Measurements from ENCODE around the gene MTMR11.
A peak's percentile ranks its signal among the peaks of the same experiment; 100 is the strongest.
"Not testable (repeated sequence)": the region's sequence is repeated elsewhere in the genome, so short reads cannot be mapped to it uniquely, and the experiment has no call there.

MTMR11 gene

GRCh38 chr1:149962736-149963135, 26.1 kb upstream of the MTMR11 start:
- Histone ChIP-seq H3K4me3 (ENCODE audit: low read length) (no peak overlapping the region), H3K4me1 (ENCODE audit: insufficient read depth, low read length) (no peaks in the 10 kb centered on the region), H3K36me3 (ENCODE audit: insufficient read depth, low read length) (peaks cover 86% of the 10 kb centered on the region), H3K27ac (ENCODE audit: low read depth, low read length) (no peak overlapping the region), H3K27me3 (ENCODE audit: insufficient read depth, low read length) (no peaks in the 10 kb centered on the region), H3K9ac (ENCODE audit: low read depth, low read length) (no peak overlapping the region), H3K9me3 (ENCODE audit: insufficient read depth, low read depth, low read length) (peaks cover 19% of the 10 kb centered on the region)
- 94% methylated on average over 2 of the region's 2 CpGs for WGBS

GRCh38 chr1:149962039-149962647, 25.5 kb upstream of the MTMR11 start:
- WGBS = 52% methylated on average over 2 of the region's 3 CpGs
- peaks cover 85% of the 10 kb centered on the region for H3K36me3 ChIP-seq (ENCODE audit: insufficient read depth, low read length)
- H3K27ac ChIP-seq (ENCODE audit: low read depth, low read length) = no peak overlapping the region
- no peak overlapping the region for H3K4me3 ChIP-seq (ENCODE audit: low read length)
- H3K27me3 ChIP-seq (ENCODE audit: insufficient read depth, low read length) = no peaks in the 10 kb centered on the region
- no peaks in the 10 kb centered on the region for H3K4me1 ChIP-seq (ENCODE audit: insufficient read depth, low read length)
- peaks cover 20% of the 10 kb centered on the region for H3K9me3 ChIP-seq (ENCODE audit: insufficient read depth, low read depth, low read length)
- no peak overlapping the region for H3K9ac ChIP-seq (ENCODE audit: low read depth, low read length)

GRCh38 chr1:149957548-149957947, 20.9 kb upstream of the MTMR11 start:
- not testable (repeated sequence) for H3K27ac ChIP-seq (ENCODE audit: low read depth, low read length); H3K27me3 ChIP-seq (ENCODE audit: insufficient read depth, low read length); H3K4me3 ChIP-seq (ENCODE audit: low read length); H3K4me1 ChIP-seq (ENCODE audit: insufficient read depth, low read length); H3K9ac ChIP-seq (ENCODE audit: low read depth, low read length)
- H3K9me3 ChIP-seq (ENCODE audit: insufficient read depth, low read depth, low read length) = peaks cover 20% of the 10 kb centered on the region
- H3K36me3 ChIP-seq (ENCODE audit: insufficient read depth, low read length) = peaks cover 43% of the 10 kb centered on the region
- WGBS = 94% methylated on average over 14 of the region's 14 CpGs

- peak overlapping the region; percentile 23; the same call in 1 of the 2 replicates for H3K27ac ChIP-seq (ENCODE audit: low read depth, low read length)
- peaks cover 46% of the 10 kb centered on the region for H3K36me3 ChIP-seq (ENCODE audit: insufficient read depth, low read length)
- no peaks in the 10 kb centered on the region; the same call in 1 of the 2 replicates for H3K4me1 ChIP-seq (ENCODE audit: insufficient read depth, low read length)
- H3K27me3 ChIP-seq (ENCODE audit: insufficient read depth, low read length) = no peaks in the 10 kb centered on the region
- H3K9ac ChIP-seq (ENCODE audit: low read depth, low read length) = no peak overlapping the region; the same call in 1 of the 2 replicates
- no peaks in the 10 kb centered on the region for H3K9me3 ChIP-seq (ENCODE audit: insufficient read depth, low read depth, low read length)
- 60% methylated on average over 6 of the region's 6 CpGs for WGBS
- H3K4me3 ChIP-seq (ENCODE audit: low read length) = no peak overlapping the region
Measured at GRCh38 chr1:149949911-149950310, 13.2 kb upstream of the MTMR11 start.

GRCh38 chr1:149945206-149945605, 8.5 kb upstream of the MTMR11 start:
- Histone ChIP-seq H3K36me3 (ENCODE audit: insufficient read depth, low read length) (peaks cover 52% of the 10 kb centered on the region), H3K4me3 (ENCODE audit: low read length) (no peak overlapping the region), H3K9ac (ENCODE audit: low read depth, low read length) (no peak overlapping the region), H3K4me1 (ENCODE audit: insufficient read depth, low read length) (peaks cover 25% of the 10 kb centered on the region), H3K27ac (ENCODE audit: low read depth, low read length) (no peak overlapping the region), H3K27me3 (ENCODE audit: insufficient read depth, low read length) (no peaks in the 10 kb centered on the region), H3K9me3 (ENCODE audit: insufficient read depth, low read depth, low read length) (no peaks in the 10 kb centered on the region)
- 94% methylated on average over 4 of the region's 4 CpGs for WGBS

- H3K4me3 ChIP-seq (ENCODE audit: low read length) = no peak overlapping the region
- 0 out of 2 replicates have a peak overlapping the region, but pooled peaks have one; percentile 6 for H3K9ac ChIP-seq (ENCODE audit: low read depth, low read length)
- H3K9me3 ChIP-seq (ENCODE audit: insufficient read depth, low read depth, low read length) = no peaks in the 10 kb centered on the region
- H3K27ac ChIP-seq (ENCODE audit: low read depth, low read length) = no peak overlapping the region; the same call in 1 of the 2 replicates
- no peaks in the 10 kb centered on the region for H3K27me3 ChIP-seq (ENCODE audit: insufficient read depth, low read length)
- WGBS = 66% methylated on average over 1 of the region's 3 CpGs
- H3K4me1 ChIP-seq (ENCODE audit: insufficient read depth, low read length) = peaks cover 42% of the 10 kb centered on the region
- H3K36me3 ChIP-seq (ENCODE audit: insufficient read depth, low read length) = peaks cover 31% of the 10 kb centered on the region
Measured at GRCh38 chr1:149942885-149943284, 6.2 kb upstream of the MTMR11 start.

- Histone ChIP-seq H3K4me3 (ENCODE audit: low read length) (no peak overlapping the region), H3K36me3 (ENCODE audit: insufficient read depth, low read length) (peaks cover 26% of the 10 kb centered on the region), H3K27me3 (ENCODE audit: insufficient read depth, low read length) (no peaks in the 10 kb centered on the region), H3K9ac (ENCODE audit: low read depth, low read length) (peak overlapping the region; percentile 35; the same call in 1 of the 2 replicates), H3K9me3 (ENCODE audit: insufficient read depth, low read depth, low read length) (no peaks in the 10 kb centered on the region), H3K4me1 (ENCODE audit: insufficient read depth, low read length) (peaks cover 49% of the 10 kb centered on the region), H3K27ac (ENCODE audit: low read depth, low read length) (no peak overlapping the region; the same call in none of the 2 replicates)
- 70% methylated on average over 4 of the region's 5 CpGs for WGBS
Measured at GRCh38 chr1:149942207-149942606, 5.5 kb upstream of the MTMR11 start.

- Histone ChIP-seq H3K27me3 (ENCODE audit: insufficient read depth, low read length) (no peaks in the 10 kb centered on the region), H3K4me3 (ENCODE audit: low read length) (no peak overlapping the region), H3K9me3 (ENCODE audit: insufficient read depth, low read depth, low read length) (no peaks in the 10 kb centered on the region), H3K4me1 (ENCODE audit: insufficient read depth, low read length) (peaks cover 54% of the 10 kb centered on the region), H3K36me3 (ENCODE audit: insufficient read depth, low read length) (peaks cover 15% of the 10 kb centered on the region), H3K9ac (ENCODE audit: low read depth, low read length) (no peak overlapping the region), H3K27ac (ENCODE audit: low read depth, low read length) (no peak overlapping the region; the same call in 1 of the 2 replicates)
- WGBS = 65% methylated on average over 3 of the region's 3 CpGs
Measured at GRCh38 chr1:149940427-149940826, 3.7 kb upstream of the MTMR11 start.

- H3K9me3 ChIP-seq (ENCODE audit: insufficient read depth, low read depth, low read length); H3K36me3 ChIP-seq (ENCODE audit: insufficient read depth, low read length); H3K27me3 ChIP-seq (ENCODE audit: insufficient read depth, low read length): not testable (repeated sequence)
- H3K27ac ChIP-seq (ENCODE audit: low read depth, low read length) = peak overlapping the region; percentile 94
- H3K4me1 ChIP-seq (ENCODE audit: insufficient read depth, low read length) = peaks cover 54% of the 10 kb centered on the region
- 14% methylated on average over 9 of the region's 13 CpGs for WGBS
- H3K4me3 ChIP-seq (ENCODE audit: low read length) = peak overlapping the region; percentile 32
- peak overlapping the region; percentile 68; the same call in 1 of the 2 replicates for H3K9ac ChIP-seq (ENCODE audit: low read depth, low read length)
Measured at GRCh38 chr1:149938668-149939003, 2.0 kb upstream of the MTMR11 start.

- H3K4me1 ChIP-seq (ENCODE audit: insufficient read depth, low read length) = peaks cover 51% of the 10 kb centered on the region
- no peaks in the 10 kb centered on the region for H3K9me3 ChIP-seq (ENCODE audit: insufficient read depth, low read depth, low read length)
- peak overlapping the region; percentile 60 for H3K4me3 ChIP-seq (ENCODE audit: low read length)
- no peaks in the 10 kb centered on the region for H3K27me3 ChIP-seq (ENCODE audit: insufficient read depth, low read length)
- peak overlapping the region; percentile 3; the same call in 1 of the 2 replicates for H3K9ac ChIP-seq (ENCODE audit: low read depth, low read length)
- no peaks in the 10 kb centered on the region for H3K36me3 ChIP-seq (ENCODE audit: insufficient read depth, low read length)
- no peak overlapping the region for H3K27ac ChIP-seq (ENCODE audit: low read depth, low read length)
Measured at GRCh38 chr1:149937759-149938158, 1.1 kb upstream of the MTMR11 start.

- H3K9me3 ChIP-seq (ENCODE audit: insufficient read depth, low read depth, low read length) = no peaks in the 10 kb centered on the region
- H3K4me3 ChIP-seq (ENCODE audit: low read length) = peak overlapping the region; percentile 60
- no peak overlapping the region for H3K27ac ChIP-seq (ENCODE audit: low read depth, low read length)
- no peaks in the 10 kb centered on the region for H3K27me3 ChIP-seq (ENCODE audit: insufficient read depth, low read length)
- WGBS = 14% methylated on average over 6 of the region's 8 CpGs
- H3K4me1 ChIP-seq (ENCODE audit: insufficient read depth, low read length) = peaks cover 46% of the 10 kb centered on the region
- H3K36me3 ChIP-seq (ENCODE audit: insufficient read depth, low read length) = no peaks in the 10 kb centered on the region
- H3K9ac ChIP-seq (ENCODE audit: low read depth, low read length) = peak overlapping the region; percentile 45; the same call in 1 of the 2 replicates
Measured at GRCh38 chr1:149936992-149937705, 470 bp upstream of the MTMR11 start.
